GM18508 (cell line): ENCODE measurements around the gene FAM187B.

Experiments used
- ATAC-seq: cut with Tn5 transposase; IDR thresholded peaks from one replicate; pipeline ENCODE4 v1.9.1; 2021; ENCODE audit warnings: moderate number of reproducible peaks; ENCODE audit not compliant: insufficient read depth, unreplicated experiment

FAM187B gene

DNA sequence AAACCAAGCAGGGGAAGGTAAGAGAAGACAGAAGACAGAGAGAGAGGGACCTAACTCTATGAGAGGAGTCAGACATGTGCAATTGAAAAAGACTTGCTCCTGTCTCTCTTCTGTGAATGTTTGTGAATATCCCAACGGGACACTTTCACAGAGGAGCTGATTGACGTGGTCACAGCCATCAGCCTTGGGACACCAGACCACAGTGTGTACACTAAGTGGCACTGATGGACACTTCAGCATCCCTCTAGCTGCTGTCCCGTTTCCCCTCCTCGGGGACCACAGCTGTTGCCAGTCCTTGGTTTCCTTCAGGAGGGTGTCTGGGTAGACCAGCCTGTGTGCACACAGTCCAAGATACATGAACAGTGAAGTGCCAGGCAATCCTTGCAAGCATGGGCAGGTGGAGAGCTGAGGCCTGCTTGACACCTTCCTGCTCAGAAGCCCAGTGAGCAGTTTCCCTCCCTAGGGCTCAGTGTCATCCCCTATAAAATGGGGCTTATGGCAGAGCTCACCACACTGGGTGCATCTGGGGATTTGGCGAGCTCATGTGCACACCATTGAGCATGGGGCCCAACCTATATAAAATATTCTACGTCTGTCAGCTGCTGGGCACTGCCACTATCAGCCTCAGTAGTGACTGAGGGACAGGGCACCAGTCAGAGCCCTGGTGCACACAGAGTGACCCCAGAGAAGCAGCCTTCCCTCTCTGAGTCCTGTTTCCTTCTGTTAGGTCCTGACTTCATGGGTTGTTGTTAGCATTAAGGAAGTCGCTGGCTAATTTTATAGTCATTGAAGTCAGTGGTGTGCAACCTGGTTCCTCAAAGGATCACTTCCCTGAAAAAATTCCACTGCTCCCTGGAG lies 36.0 kb upstream of the FAM187B start:
- ATAC-seq, result no peak

- no peak for ATAC-seq
Measured at GRCh38 chr19:35262101-35262761, 33.7 kb upstream of the FAM187B start.

- ATAC-seq, result no peak
Measured at GRCh38 chr19:35261356-35262100, 33.0 kb upstream of the FAM187B start.

DNA sequence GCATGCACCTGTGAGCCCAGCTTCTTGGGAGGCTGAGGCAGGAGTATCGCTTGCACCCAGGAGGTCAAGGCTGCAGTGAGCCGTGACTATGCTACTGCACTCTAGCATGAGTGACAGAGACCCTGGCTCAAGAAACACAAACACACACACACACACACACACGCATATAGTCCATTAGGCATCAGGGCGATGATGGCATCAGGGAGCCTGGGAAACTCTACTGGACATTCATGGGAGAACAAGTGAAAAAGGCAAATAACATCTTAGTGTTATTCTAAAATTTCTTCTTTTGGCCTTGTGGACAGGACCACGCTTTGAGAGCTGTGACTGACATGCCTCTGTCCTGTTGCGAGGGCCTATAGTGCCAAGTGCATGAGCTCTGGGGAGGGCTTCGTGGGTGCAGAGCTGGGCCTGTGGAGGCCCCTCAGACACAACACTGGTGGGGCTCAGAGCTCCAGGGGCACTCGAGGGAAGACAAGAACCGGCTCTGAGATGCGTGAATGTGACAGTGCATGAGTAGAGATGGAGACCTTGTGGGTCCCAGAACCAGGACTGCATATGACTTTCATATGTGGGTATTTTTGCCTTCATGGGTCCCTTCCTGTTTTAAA lies 32.3 kb upstream of the FAM187B start:
- no peak for ATAC-seq

- ATAC-seq, result no peak
Measured at GRCh38 chr19:35257113-35257461, 28.5 kb upstream of the FAM187B start.

DNA sequence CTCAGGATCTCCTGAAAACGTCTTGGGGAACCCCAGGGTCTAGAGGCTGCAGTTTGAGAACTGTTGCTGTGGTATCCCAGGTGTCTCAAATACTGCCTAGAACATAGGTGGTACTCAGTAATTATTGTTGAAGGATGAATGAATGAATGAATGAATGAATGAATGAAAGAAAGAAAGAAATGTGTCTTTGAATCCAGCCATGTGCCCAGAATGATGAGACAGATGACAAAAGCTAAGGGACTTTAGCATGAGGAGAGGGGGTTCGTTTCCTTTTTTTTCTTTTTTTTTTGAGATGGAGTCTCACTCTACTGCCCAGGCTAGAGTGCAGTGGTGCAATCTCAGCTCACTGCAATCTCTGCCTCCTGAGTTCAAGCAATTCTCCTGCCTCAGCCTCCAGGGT lies 28.0 kb upstream of the FAM187B start:
- ATAC-seq, result no peak

- ATAC-seq, result no peak
Measured at GRCh38 chr19:35254341-35255297, 26.1 kb upstream of the FAM187B start.

DNA sequence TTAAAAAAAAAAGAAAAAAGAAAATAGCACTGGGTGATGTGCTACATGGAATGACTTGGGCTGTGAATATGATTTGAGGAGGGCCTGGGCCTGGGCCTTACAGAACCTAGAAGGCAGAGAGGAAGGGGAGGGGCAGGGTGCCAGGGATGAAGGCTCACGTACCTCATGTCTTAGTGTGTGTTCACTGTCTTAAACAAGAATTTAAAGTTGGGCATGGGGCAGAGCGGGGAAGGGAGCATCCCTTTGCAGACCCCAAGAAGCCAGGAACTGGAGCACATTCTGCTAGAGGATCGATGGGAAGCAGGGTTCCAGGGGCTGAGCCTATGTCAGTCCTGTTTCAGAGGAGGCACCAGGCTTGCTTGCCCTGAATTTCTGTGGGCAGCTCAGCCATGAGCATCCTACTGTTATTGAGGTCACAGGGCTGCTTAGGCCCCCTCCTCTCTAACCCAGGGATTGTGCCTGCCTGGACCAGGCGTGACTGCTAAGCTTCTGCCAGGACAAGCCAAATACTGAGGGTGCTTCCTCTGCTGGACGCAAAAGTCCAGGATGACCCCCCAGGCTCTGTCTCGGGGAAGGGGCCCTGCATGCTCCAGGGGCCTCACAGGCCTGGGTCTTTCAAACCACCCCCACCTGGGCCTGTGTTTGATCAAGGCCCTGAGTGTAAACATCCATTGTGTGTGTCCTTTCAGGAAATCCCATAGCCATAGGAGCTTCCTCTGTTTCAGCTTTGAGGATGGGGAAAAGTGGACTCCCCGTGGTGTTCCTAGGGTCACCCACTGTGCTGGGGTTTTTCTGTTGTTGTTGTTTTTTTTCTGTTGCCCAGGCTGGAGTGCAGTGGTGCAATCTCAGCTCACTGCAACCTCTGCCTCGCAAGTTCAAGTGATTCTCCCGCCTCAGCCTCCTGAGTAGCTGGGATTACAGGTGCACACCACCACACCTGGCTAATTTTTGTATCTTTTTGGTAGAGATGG lies 25.1 kb upstream of the FAM187B start:
- ATAC-seq, result no peak

DNA sequence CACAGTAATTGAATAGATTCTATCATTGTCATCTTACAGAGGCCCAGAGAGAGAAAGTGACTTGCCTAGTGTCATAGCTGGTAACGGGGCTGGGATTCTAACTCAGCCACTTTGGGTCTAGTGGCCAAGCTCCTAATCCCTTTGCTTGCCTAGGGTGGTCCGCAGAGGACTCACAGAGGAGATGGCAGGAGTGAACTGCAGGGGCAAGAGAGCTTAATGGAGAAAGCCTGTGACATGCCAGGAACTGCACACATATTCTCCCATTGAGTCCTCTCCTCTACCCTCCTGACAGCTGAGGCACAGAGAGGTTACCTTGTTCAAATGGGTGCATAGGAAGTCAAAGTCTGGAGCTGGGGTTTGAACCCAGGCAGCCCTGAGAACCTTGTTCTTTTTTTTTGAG lies 22.9 kb upstream of the FAM187B start:
- no peak for ATAC-seq

- no peak for ATAC-seq
Measured at GRCh38 chr19:35249848-35250711, 21.5 kb upstream of the FAM187B start.

DNA sequence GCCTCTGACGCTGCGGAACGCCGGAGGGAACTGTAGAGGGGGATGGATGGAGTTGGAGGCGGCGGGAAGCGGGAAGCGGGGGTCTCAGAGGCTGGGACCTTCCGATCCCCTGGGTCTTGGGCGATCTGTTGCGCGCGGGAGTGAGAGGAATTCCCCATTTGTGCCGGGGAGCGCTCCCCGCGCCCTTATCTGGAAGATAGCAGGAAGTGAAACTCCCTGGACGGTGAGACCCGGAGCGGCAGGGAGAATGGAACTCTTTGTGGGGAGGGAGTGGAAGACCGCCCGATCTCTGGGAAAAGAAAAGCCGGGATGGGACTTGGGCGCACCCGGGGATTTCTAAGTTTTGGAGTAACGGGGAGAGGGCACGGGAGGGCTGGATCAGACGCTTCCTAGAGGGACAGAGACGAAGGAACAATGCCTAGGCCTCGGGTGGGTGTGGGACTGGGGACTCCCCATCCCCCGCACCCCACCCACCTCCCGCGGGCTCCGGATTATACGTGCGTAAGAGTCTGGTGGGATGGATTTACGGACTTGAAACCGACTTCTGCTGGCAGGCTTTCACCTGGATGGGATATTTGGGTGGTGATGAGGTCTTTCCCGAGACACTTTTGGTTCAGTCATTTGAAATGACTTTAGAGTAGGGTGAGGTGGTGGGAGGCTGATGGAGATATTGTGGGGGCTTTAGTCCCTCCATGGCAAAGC lies 20.8 kb upstream of the FAM187B start:
- ATAC-seq, result no peak

DNA sequence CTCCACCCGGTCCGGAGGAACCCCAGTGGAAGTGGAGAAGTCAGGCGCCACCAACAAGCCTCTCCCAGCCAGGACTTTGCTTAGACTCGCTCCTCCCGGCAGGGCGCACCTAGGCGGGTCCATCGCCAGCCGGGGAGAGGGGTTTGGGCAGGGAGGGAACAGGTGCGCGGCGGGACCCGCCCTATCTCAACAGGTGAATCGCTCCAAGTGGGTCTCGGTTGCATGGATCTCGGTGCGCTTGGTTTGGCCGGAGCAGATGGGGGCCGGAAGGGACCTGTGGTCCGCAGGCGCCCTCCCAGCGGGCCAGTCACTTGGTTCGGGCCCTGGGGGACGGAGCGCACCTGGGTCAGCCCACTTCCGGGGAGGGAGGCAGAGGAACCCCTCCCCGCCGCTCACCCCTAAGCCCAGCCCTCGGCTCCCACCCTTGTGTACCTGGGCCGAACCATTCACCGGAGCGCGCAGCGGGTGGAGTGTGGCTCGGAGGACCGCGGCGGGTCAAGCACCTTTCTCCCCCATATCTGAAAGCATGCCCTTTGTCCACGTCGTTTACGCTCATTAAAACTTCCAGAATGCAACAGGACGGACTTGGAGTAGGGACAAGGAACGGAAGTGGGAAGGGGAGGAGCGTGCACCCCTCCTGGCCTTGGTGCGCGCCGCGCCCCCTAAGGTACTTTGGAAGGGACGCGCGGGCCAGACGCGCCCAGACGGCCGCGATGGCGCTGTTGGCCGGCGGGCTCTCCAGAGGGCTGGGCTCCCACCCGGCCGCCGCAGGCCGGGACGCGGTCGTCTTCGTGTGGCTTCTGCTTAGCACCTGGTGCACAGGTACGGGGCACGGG lies 20.0 kb upstream of the FAM187B start, which contains the start of gene LSR:
Gene LSR (plus strand): TSS at position 693 of the 836 bp plus-strand sequence. CDS start 21 bp downstream, at position 714.
- ATAC-seq, result peak; percentile 57

DNA sequence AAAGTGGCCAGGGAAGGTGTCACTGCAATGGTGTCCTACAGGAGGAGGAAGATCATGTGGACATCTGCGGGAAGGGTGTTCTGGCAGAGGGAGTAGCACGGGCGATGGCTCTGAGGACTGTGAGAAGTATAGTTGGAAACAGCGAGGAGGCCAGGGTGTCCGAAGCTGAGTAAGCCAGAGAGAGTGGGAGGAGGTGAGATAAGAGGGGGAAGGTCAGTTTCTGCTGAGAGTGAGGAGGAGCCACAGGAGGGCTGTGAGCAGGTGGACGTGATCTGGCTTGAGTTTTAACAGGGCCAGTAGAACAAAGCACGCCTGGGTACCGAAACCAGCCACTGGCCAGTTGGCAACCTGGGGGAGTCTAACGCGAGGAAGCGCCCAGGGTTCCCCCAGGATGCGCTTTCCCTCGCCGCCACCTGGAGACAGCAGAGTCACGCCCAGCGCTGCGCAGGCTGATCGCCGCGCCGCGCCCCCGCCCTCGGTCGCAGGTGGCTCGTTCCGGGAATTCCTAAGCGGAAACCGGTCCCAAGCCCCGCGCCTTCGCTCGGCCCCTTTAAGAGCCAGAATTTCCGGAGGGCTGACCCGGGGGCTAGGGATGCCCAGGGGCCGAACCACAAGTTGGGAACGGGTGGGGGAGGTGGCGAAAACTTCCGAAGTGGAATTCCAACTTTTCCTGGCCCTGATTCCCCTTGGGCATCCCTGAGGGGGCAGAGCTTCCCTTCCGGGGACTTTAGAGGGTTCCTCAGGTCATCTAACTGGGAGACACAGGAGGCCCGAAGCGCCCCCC lies 19.2 kb upstream of the FAM187B start:
- peak; percentile 23 for ATAC-seq

DNA sequence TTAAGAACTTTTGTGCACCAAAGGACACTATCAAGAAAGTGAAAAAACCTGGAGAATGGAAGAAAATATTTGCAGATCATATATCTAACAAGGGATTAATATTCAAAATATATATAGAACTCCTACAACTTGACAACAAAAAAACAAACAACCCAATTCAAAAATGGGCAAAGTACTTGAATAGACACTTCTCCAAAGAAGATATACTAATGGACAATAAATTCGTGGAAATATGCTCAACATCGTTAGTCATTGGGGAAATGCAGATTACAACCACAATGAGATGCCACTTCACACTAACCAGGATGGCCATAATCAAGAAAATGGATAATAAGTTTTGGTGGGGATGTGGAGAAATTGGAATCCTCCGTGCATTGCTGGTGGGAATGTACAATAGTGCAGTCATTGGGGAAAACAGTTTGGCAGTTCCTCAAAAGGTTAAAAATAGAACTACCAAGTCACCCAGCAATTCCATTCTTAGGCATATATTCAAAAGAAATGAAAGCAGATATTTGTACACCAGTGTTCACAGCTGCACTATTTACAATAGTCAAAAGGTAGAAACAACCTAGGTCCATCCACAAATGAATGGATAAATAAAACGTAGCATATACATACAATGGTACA lies 18.0 kb upstream of the FAM187B start:
- ATAC-seq, result no peak

- no peak for ATAC-seq
Measured at GRCh38 chr19:35241417-35241816, 12.9 kb upstream of the FAM187B start.
